Activated CD8-positive, alpha-beta memory T cell treated with anti-CD3 and anti-CD28 coated beads, Interleukin-2, amount 10 ng/mL, durations not matched to agents 7 days and 5 days (primary cell): ENCODE measurements around the gene UBL4B. TPM values are rescaled to one million over a fixed set of nuclear protein-coding genes. Genes with fewer than 3 reads are reported as not detected.

Experiments
- ATAC-seq: fragments of 150-1000 bp; cut with Tn5 transposase; one replicate; pipeline ENCODE4 v1.10.0; 2021; ENCODE audit warnings: moderate library complexity
- CTCF ChIA-PET: fragments of 350-600 bp; sonication (Branson Sonifier 250); formaldehyde crosslinking; loops from one replicate; lab custom pipeline; 2021; ENCODE audit warnings: antibody characterized with exemption; lab: Charles Lee
- DNase-seq: peaks from one replicate; pipeline ENCODE4 v3.0.0-alpha.2; 2020
- H3K27ac Mint-ChIP-seq: one replicate; pipeline ENCODE4 v1.8.0; 2021; ENCODE audit warnings: mild to moderate bottlenecking, mixed read lengths
- H3K27me3 Mint-ChIP-seq: one replicate; pipeline ENCODE4 v1.8.0; 2021; ENCODE audit warnings: mixed read lengths
- H3K36me3 Mint-ChIP-seq: one replicate; pipeline ENCODE4 v1.8.0; 2021; ENCODE audit warnings: mild to moderate bottlenecking, mixed read lengths
- H3K4me1 Mint-ChIP-seq: one replicate; pipeline ENCODE4 v1.8.0; 2021; ENCODE audit warnings: mixed read lengths
- H3K4me3 Mint-ChIP-seq: one replicate; pipeline ENCODE4 v1.8.0; 2021; ENCODE audit warnings: mild to moderate bottlenecking, moderate library complexity, mixed read lengths
- H3K9me3 Mint-ChIP-seq: one replicate; pipeline ENCODE4 v1.8.0; 2022; ENCODE audit warnings: low read depth, mixed read lengths
- total RNA-seq, 2 experiments: library from RNA; stranded (reverse); gene quantifications; one replicate each; pipeline ENCODE4 v1.2.3, GENCODE V29; 2021

UBL4B gene
- total RNA-seq, 2 experiments from 2014 or later: not detected

GRCh38 chr1:110107867-110108469 lies 4.3 kb upstream of the UBL4B start:
- CTCF ChIA-PET: interaction anchor here (2.8 to 7.8 kb wide), 2 partner anchors 18 to 55 kb away, joined by 29 to 106 read pairs; no protein-coding TSS in a partner anchor
- Mint-ChIP-seq H3K27ac (no peak overlapping the region), H3K36me3 (no peaks in the 10 kb centered on the region), H3K9me3 (no peaks in the 10 kb centered on the region), H3K27me3 (peaks cover 28% of the 10 kb centered on the region), H3K4me1 (no peaks in the 10 kb centered on the region), H3K4me3 (no peak overlapping the region)
- DNase-seq: no peak
- ATAC-seq: no peak

- peaks cover 46% of the 10 kb centered on the region for H3K27me3 Mint-ChIP-seq
- CTCF ChIA-PET: no interaction called here
- no peak for DNase-seq
- H3K36me3 Mint-ChIP-seq: no peaks in the 10 kb centered on the region
- H3K4me3 Mint-ChIP-seq: no peak overlapping the region
- no peaks in the 10 kb centered on the region for H3K4me1 Mint-ChIP-seq
- H3K9me3 Mint-ChIP-seq: no peaks in the 10 kb centered on the region
- H3K27ac Mint-ChIP-seq: no peak overlapping the region
- no peak for ATAC-seq
Measured at GRCh38 chr1:110111081-110111480, 1.2 kb upstream of the UBL4B start.

- H3K36me3 Mint-ChIP-seq: no peaks in the 10 kb centered on the region
- peaks cover 57% of the 10 kb centered on the region for H3K27me3 Mint-ChIP-seq
- CTCF ChIA-PET: interaction anchor here (0.6 kb wide), 1 partner anchor 58 kb away, joined by 3 read pairs; no protein-coding TSS in a partner anchor
- no peaks in the 10 kb centered on the region for H3K9me3 Mint-ChIP-seq
- no peak overlapping the region for H3K4me3 Mint-ChIP-seq
- no peak overlapping the region for H3K27ac Mint-ChIP-seq
- DNase-seq (no peak), ATAC-seq (no peak)
- H3K4me1 Mint-ChIP-seq: no peaks in the 10 kb centered on the region
Measured at GRCh38 chr1:110112656-110113055, 413 bp downstream of the UBL4B start.

GRCh38 chr1:110113551-110113950 lies 1.3 kb downstream of the UBL4B start:
- Mint-ChIP-seq H3K9me3 (no peaks in the 10 kb centered on the region), H3K4me1 (no peaks in the 10 kb centered on the region), H3K36me3 (no peaks in the 10 kb centered on the region), H3K27me3 (peaks cover 51% of the 10 kb centered on the region), H3K27ac (no peak overlapping the region), H3K4me3 (no peak overlapping the region)
- CTCF ChIA-PET: interaction anchor here (0.8 to 1.3 kb wide), 2 partner anchors 25 to 59 kb away, joined by 3 read pairs; no protein-coding TSS in a partner anchor
- DNase-seq: no peak
- no peak for ATAC-seq

- Mint-ChIP-seq H3K27me3 (peaks cover 49% of the 10 kb centered on the region), H3K9me3 (no peaks in the 10 kb centered on the region)
- CTCF ChIA-PET: interaction anchor here (0.8 to 1.3 kb wide), 3 partner anchors 8 to 60 kb away, joined by 3 to 5 read pairs (median 3); no protein-coding TSS in a partner anchor
Measured at GRCh38 chr1:110114173-110114572, 1.9 kb downstream of the UBL4B start.

GRCh38 chr1:110114784-110115183 lies 2.5 kb downstream of the UBL4B start:
- no peak for ATAC-seq
- no peak overlapping the region for H3K4me3 Mint-ChIP-seq
- CTCF ChIA-PET: interaction anchor here (0.6 to 1.1 kb wide), 2 partner anchors 9 to 897 kb away, joined by 3 to 5 read pairs; no protein-coding TSS in a partner anchor

More at GRCh38 chr1:110114173-110114572, 1.9 kb downstream of the UBL4B start:
- H3K4me1 Mint-ChIP-seq: no peaks in the 10 kb centered on the region
- H3K4me3 Mint-ChIP-seq: no peak overlapping the region
- no peak overlapping the region for H3K27ac Mint-ChIP-seq
- no peaks in the 10 kb centered on the region for H3K36me3 Mint-ChIP-seq
- DNase-seq: no peak
- no peak for ATAC-seq

GRCh38 chr1:110118636-110119396 lies 6.6 kb downstream of the UBL4B start:
- no peak overlapping the region for H3K4me3 Mint-ChIP-seq
- ATAC-seq: no peak
- peaks cover 35% of the 10 kb centered on the region for H3K27me3 Mint-ChIP-seq
- CTCF ChIA-PET: interaction anchor here (0.6 to 3.4 kb wide), 2 partner anchors 64 to 1458 kb away, joined by 3 to 11 read pairs; partner anchors contain the start of gene HENMT1
- no peak overlapping the region for H3K27ac Mint-ChIP-seq
- H3K9me3 Mint-ChIP-seq: peaks cover 4% of the 10 kb centered on the region
- H3K4me1 Mint-ChIP-seq: no peaks in the 10 kb centered on the region
- H3K36me3 Mint-ChIP-seq: peaks cover 4% of the 10 kb centered on the region
- DNase-seq: no peak

More at GRCh38 chr1:110114784-110115183, 2.5 kb downstream of the UBL4B start:
- DNase-seq: no peak
- Mint-ChIP-seq H3K27me3 (peaks cover 45% of the 10 kb centered on the region), H3K4me1 (no peaks in the 10 kb centered on the region), H3K9me3 (no peaks in the 10 kb centered on the region), H3K27ac (no peak overlapping the region), H3K36me3 (no peaks in the 10 kb centered on the region)

GRCh38 chr1:110119843-110120242 lies 7.6 kb downstream of the UBL4B start:
- no peak overlapping the region for H3K27ac Mint-ChIP-seq
- peaks cover 4% of the 10 kb centered on the region for H3K36me3 Mint-ChIP-seq
- DNase-seq (no peak), ATAC-seq (no peak)
- no peak overlapping the region for H3K4me3 Mint-ChIP-seq
- H3K4me1 Mint-ChIP-seq: no peaks in the 10 kb centered on the region
- CTCF ChIA-PET: no interaction called here
- H3K27me3 Mint-ChIP-seq: peaks cover 34% of the 10 kb centered on the region
- peaks cover 4% of the 10 kb centered on the region for H3K9me3 Mint-ChIP-seq

GRCh38 chr1:110120960-110121561 lies 8.8 kb downstream of the UBL4B start:
- Mint-ChIP-seq H3K4me3 (no peak overlapping the region), H3K27me3 (peaks cover 28% of the 10 kb centered on the region), H3K27ac (no peak overlapping the region), H3K9me3 (peaks cover 4% of the 10 kb centered on the region), H3K4me1 (no peaks in the 10 kb centered on the region), H3K36me3 (peaks cover 4% of the 10 kb centered on the region)
- ATAC-seq (no peak), DNase-seq (no peak)
- CTCF ChIA-PET: no interaction called here

GRCh38 chr1:110123224-110123623 lies 11.0 kb downstream of the UBL4B start:
- no peak overlapping the region for H3K27ac Mint-ChIP-seq
- peaks cover 4% of the 10 kb centered on the region for H3K36me3 Mint-ChIP-seq
- H3K27me3 Mint-ChIP-seq: peaks cover 17% of the 10 kb centered on the region
- H3K4me1 Mint-ChIP-seq: no peaks in the 10 kb centered on the region
- CTCF ChIA-PET: interaction anchor here (1.1 kb wide), 1 partner anchor 18 kb away, joined by 3 read pairs; no protein-coding TSS in a partner anchor
- no peak overlapping the region for H3K4me3 Mint-ChIP-seq
- no peak for ATAC-seq
- DNase-seq: no peak
- peaks cover 4% of the 10 kb centered on the region for H3K9me3 Mint-ChIP-seq

GRCh38 chr1:110125810-110126209 lies 13.6 kb downstream of the UBL4B start:
- H3K4me3 Mint-ChIP-seq: no peak overlapping the region
- peaks cover 38% of the 10 kb centered on the region for H3K27me3 Mint-ChIP-seq
- no peak for DNase-seq
- no peaks in the 10 kb centered on the region for H3K36me3 Mint-ChIP-seq
- H3K4me1 Mint-ChIP-seq: no peaks in the 10 kb centered on the region
- ATAC-seq: no peak
- H3K9me3 Mint-ChIP-seq: no peaks in the 10 kb centered on the region
- H3K27ac Mint-ChIP-seq: no peak overlapping the region
- CTCF ChIA-PET: interaction anchor here (1.0 to 1.7 kb wide), 2 partner anchors 8 to 66 kb away, joined by 3 to 5 read pairs; no protein-coding TSS in a partner anchor

GRCh38 chr1:110130113-110130591 lies 17.9 kb downstream of the UBL4B start:
- H3K27ac Mint-ChIP-seq: no peak overlapping the region
- H3K4me1 Mint-ChIP-seq: no peaks in the 10 kb centered on the region
- DNase-seq (no peak), ATAC-seq (no peak)
- peaks cover 47% of the 10 kb centered on the region for H3K27me3 Mint-ChIP-seq
- H3K36me3 Mint-ChIP-seq: no peaks in the 10 kb centered on the region
- no peaks in the 10 kb centered on the region for H3K9me3 Mint-ChIP-seq
- CTCF ChIA-PET: no interaction called here
- H3K4me3 Mint-ChIP-seq: no peak overlapping the region

GRCh38 chr1:110130989-110131388 lies 18.7 kb downstream of the UBL4B start:
- Mint-ChIP-seq H3K9me3 (no peaks in the 10 kb centered on the region), H3K27ac (no peak overlapping the region), H3K4me3 (no peak overlapping the region), H3K36me3 (no peaks in the 10 kb centered on the region), H3K4me1 (no peaks in the 10 kb centered on the region), H3K27me3 (peaks cover 55% of the 10 kb centered on the region)
- no peak for DNase-seq
- CTCF ChIA-PET: no interaction called here
- no peak for ATAC-seq
